Liver (tissue), 3 donors: ENCODE measurements around the gene SLC39A1.

Source experiments
- RAD21 ChIP-seq, 2 donors: IDR thresholded peaks; 2 replicates each; pipeline ENCODE4 v1.6.1; 2016; ENCODE audit warnings: antibody characterized with exemption in 2 of 2, mild to moderate bottlenecking in 2 of 2
- SP1 ChIP-seq: IDR thresholded peaks from 2 replicates; pipeline ENCODE4 v1.6.1; 2018; ENCODE audit warnings: antibody characterized with exemption, mild to moderate bottlenecking
- YY1 ChIP-seq: IDR thresholded peaks from 2 replicates; pipeline ENCODE4 v1.6.1; 2016; ENCODE audit warnings: antibody characterized with exemption, mild to moderate bottlenecking
- TF ChIP-seq, protein P1 (sequence below): fragments of 150-350 bp; IDR thresholded peaks from 2 replicates; pipeline ENCODE4 v1.5.1; 2017; ENCODE audit warnings: improper control_type of control experiment, low read depth, low read length; ENCODE audit not compliant: missing input control
- TF ChIP-seq, protein P2 (sequence below): IDR thresholded peaks from 2 replicates; pipeline ENCODE4 v1.6.1; 2016; ENCODE audit warnings: antibody characterized with exemption
- TF ChIP-seq, protein P3 (sequence below): IDR thresholded peaks from 2 replicates; pipeline ENCODE4 v1.6.1; 2016; ENCODE audit warnings: antibody characterized with exemption, mild to moderate bottlenecking
- TF ChIP-seq, protein P4 (sequence below): IDR thresholded peaks from 2 replicates; pipeline ENCODE4 v1.6.1; 2016; ENCODE audit warnings: antibody characterized with exemption
- donor health status: healthy.
- donor health status: healthy.

DNA sequence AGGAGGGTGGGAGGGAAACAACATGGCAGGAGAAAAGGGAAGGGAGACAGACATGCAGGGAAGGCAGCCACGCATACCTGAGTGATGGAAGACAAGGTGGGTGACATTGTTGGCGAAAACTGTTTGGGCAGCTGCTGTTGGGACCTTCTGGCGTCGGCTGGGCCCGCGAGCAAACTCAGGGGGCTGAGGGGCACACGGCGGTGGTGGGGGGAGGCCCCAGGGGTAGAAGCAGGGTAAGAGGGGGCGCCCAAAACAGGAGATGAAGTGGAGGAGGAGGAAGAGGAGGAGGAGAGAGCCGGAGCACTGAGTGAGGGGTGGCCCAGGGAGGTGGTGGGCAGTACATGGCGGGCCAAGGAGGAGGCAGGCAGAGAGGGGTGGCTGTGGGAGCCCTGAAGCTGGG lies 12.2 kb downstream of the SLC39A1 start:
- TF ChIP-seq, protein P1, sequence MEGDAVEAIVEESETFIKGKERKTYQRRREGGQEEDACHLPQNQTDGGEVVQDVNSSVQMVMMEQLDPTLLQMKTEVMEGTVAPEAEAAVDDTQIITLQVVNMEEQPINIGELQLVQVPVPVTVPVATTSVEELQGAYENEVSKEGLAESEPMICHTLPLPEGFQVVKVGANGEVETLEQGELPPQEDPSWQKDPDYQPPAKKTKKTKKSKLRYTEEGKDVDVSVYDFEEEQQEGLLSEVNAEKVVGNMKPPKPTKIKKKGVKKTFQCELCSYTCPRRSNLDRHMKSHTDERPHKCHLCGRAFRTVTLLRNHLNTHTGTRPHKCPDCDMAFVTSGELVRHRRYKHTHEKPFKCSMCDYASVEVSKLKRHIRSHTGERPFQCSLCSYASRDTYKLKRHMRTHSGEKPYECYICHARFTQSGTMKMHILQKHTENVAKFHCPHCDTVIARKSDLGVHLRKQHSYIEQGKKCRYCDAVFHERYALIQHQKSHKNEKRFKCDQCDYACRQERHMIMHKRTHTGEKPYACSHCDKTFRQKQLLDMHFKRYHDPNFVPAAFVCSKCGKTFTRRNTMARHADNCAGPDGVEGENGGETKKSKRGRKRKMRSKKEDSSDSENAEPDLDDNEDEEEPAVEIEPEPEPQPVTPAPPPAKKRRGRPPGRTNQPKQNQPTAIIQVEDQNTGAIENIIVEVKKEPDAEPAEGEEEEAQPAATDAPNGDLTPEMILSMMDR = no peak
- TF ChIP-seq RAD21 (IDR thresholded peaks at IDR 0.05) (no peak), SP1 (no peak), YY1 (no peak)
- TF ChIP-seq, protein P2, sequence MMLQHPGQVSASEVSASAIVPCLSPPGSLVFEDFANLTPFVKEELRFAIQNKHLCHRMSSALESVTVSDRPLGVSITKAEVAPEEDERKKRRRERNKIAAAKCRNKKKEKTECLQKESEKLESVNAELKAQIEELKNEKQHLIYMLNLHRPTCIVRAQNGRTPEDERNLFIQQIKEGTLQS = no peak
- TF ChIP-seq, protein P3, sequence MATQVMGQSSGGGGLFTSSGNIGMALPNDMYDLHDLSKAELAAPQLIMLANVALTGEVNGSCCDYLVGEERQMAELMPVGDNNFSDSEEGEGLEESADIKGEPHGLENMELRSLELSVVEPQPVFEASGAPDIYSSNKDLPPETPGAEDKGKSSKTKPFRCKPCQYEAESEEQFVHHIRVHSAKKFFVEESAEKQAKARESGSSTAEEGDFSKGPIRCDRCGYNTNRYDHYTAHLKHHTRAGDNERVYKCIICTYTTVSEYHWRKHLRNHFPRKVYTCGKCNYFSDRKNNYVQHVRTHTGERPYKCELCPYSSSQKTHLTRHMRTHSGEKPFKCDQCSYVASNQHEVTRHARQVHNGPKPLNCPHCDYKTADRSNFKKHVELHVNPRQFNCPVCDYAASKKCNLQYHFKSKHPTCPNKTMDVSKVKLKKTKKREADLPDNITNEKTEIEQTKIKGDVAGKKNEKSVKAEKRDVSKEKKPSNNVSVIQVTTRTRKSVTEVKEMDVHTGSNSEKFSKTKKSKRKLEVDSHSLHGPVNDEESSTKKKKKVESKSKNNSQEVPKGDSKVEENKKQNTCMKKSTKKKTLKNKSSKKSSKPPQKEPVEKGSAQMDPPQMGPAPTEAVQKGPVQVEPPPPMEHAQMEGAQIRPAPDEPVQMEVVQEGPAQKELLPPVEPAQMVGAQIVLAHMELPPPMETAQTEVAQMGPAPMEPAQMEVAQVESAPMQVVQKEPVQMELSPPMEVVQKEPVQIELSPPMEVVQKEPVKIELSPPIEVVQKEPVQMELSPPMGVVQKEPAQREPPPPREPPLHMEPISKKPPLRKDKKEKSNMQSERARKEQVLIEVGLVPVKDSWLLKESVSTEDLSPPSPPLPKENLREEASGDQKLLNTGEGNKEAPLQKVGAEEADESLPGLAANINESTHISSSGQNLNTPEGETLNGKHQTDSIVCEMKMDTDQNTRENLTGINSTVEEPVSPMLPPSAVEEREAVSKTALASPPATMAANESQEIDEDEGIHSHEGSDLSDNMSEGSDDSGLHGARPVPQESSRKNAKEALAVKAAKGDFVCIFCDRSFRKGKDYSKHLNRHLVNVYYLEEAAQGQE = no peak
- TF ChIP-seq, protein P4, sequence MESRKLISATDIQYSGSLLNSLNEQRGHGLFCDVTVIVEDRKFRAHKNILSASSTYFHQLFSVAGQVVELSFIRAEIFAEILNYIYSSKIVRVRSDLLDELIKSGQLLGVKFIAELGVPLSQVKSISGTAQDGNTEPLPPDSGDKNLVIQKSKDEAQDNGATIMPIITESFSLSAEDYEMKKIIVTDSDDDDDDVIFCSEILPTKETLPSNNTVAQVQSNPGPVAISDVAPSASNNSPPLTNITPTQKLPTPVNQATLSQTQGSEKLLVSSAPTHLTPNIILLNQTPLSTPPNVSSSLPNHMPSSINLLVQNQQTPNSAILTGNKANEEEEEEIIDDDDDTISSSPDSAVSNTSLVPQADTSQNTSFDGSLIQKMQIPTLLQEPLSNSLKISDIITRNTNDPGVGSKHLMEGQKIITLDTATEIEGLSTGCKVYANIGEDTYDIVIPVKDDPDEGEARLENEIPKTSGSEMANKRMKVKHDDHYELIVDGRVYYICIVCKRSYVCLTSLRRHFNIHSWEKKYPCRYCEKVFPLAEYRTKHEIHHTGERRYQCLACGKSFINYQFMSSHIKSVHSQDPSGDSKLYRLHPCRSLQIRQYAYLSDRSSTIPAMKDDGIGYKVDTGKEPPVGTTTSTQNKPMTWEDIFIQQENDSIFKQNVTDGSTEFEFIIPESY = no peak
